GM19328 (cell line): ENCODE results near the gene FOXP1.

Source experiments
- ATAC-seq: cut with Tn5 transposase; IDR thresholded peaks from one replicate; pipeline ENCODE4 v1.9.1; 2021; ENCODE audit warnings: mild to moderate bottlenecking, moderate library complexity; ENCODE audit not compliant: unreplicated experiment

The FOXP1 gene

GRCh38 chr3:70911719-70912118 lies 671.8 kb downstream of the FOXP1 start:
- no peak for ATAC-seq

- no peak for ATAC-seq
These were observed 678.0 kb downstream of the FOXP1 start for GRCh38 chr3:70905491-70905890.
